Kidney (tissue), 14 donors: Measurements from ENCODE around the gene ZBTB46. TPM values are rescaled to one million over a fixed set of nuclear protein-coding genes. Genes with fewer than 3 reads are reported as not detected.

Source experiments
- DNase-seq, 5 donors: peaks; one replicate each; pipeline ENCODE4 v3.0.0-alpha.2; 2013 to 2020
- FAIRE-seq: peaks from 2 replicates; lab custom pipeline; 2012; peaks lifted over from hg19 to GRCh38; lab: Jason Lieb, UNC
- H3K27ac ChIP-seq, 2 donors: one replicate each; pipeline ENCODE4 v1.7.0; 2013; ENCODE audit warnings: low read depth in 2 of 2, low read length in 2 of 2, inconsistent platforms in 1 of 2
- H3K27me3 ChIP-seq: one replicate; pipeline ENCODE4 v1.7.1; 2013; ENCODE audit warnings: low read length, inconsistent platforms; ENCODE audit not compliant: control insufficient read depth, insufficient read depth
- H3K36me3 ChIP-seq, 3 donors: one replicate each; pipeline versions ENCODE4 v1.7.0 to v1.7.1; 2013; ENCODE audit warnings: low read length in 3 of 3, control low read depth in 1 of 3, inconsistent platforms in 1 of 3; ENCODE audit not compliant: insufficient read depth in 3 of 3, control insufficient read depth in 2 of 3
- H3K4me1 ChIP-seq, 3 donors: one replicate each; pipeline versions ENCODE4 v1.7.0 to v1.7.1; 2013; ENCODE audit warnings: low read length in 3 of 3, inconsistent platforms in 1 of 3, low read depth in 1 of 3; ENCODE audit not compliant: control insufficient read depth in 2 of 3, insufficient read depth in 2 of 3
- H3K4me3 ChIP-seq, 3 donors: one replicate each; pipeline versions ENCODE4 v1.7.0 to v1.8.1; 2013; ENCODE audit warnings: low read length in 3 of 3, control low read depth in 1 of 3, inconsistent platforms in 1 of 3
- H3K9ac ChIP-seq, 3 donors: one replicate each; pipeline versions ENCODE4 v1.7.0 to v1.7.1; 2013; ENCODE audit warnings: low read length in 3 of 3, control low read depth in 1 of 3, inconsistent platforms in 1 of 3
- H3K9me3 ChIP-seq, 3 donors: one replicate each; pipeline versions ENCODE4 v1.7.0 to v1.7.1; 2013; ENCODE audit warnings: low read length in 3 of 3, control low read depth in 1 of 3, inconsistent platforms in 1 of 3; ENCODE audit not compliant: control insufficient read depth in 2 of 3, insufficient read depth in 1 of 3
- CTCF ChIP-seq: IDR thresholded peaks from 3 replicates; pipeline ENCODE4 v1.5.1; 2012; ENCODE audit warnings: mild to moderate bottlenecking, moderate library complexity, borderline replicate concordance; ENCODE audit not compliant: insufficient read depth; ENCODE audit errors: extremely low read depth
- intact Hi-C: fragments of 100-400 bp; cut with DNase I; formaldehyde crosslinking; loops from one replicate; pipeline ENCODE4 v1.11.1; 2022
- polyA plus RNA-seq: library from polyadenylated mRNA; stranded (reverse); fragments of 350-450 nt; fragmentation: Illumina TruSeq; extraction: RNeasy Lipid Tissue Mini Kit (QIAGEN cat#74804); gene quantifications from one replicate; pipeline ENCODE4 v1.2.3, GENCODE V29; 2014; ENCODE audit warnings: low read depth, low replicate concordance; ENCODE audit not compliant: insufficient read depth
- total RNA-seq: library from RNA; stranded (reverse); fragmentation: NEBNext Ultra II Directional; extraction: Animal tissue kit (Norgen Biotek cat#: 25700); gene quantifications from one replicate; pipeline ENCODE4 v1.2.1, GENCODE V29; 2021
- donor health status: control.
- donor health status: control.
- donor health status: control.
- donor health status: control.
- donor health status: control.
- donor health status: DM: yes; HTN: yes; CAD: no.
- donor health status: Normal renal cell carcinoma (clear cell type).

Gene ZBTB46
- total and polyA plus RNA-seq, 2 donors from 2014 or later: 4.5 to 24.0 TPM

GRCh38 chr20:63782521-63782971, 48.5 kb downstream of the ZBTB46 start:
- DNase-seq: peak in 1 of 5 donors; percentile 65
- no peak for FAIRE-seq
- Histone ChIP-seq H3K27me3 (no peaks in the 10 kb centered on the region), H3K4me1 (peaks cover 0 to 11% (median 0%) of the 10 kb centered on the region in 3 donors), H3K9ac (no peak overlapping the region), H3K27ac (no peak overlapping the region), H3K36me3 (peaks cover 0 to 4% (median 2%) of the 10 kb centered on the region in 3 donors), H3K9me3 (no peaks in the 10 kb centered on the region), H3K4me3 (no peak overlapping the region)
- intact Hi-C loops: no loop called here
- no peak for TF ChIP-seq CTCF

- intact Hi-C loops: no loop called here
- FAIRE-seq: no peak
- peak in 1 of 5 donors; percentile 54 for DNase-seq
- no peaks in the 10 kb centered on the region for H3K27me3 ChIP-seq
- no peaks in the 10 kb centered on the region for H3K36me3 ChIP-seq
- no peak overlapping the region for H3K4me3 ChIP-seq
- no peak for TF ChIP-seq CTCF
- no peaks in the 10 kb centered on the region for H3K9me3 ChIP-seq
- no peak overlapping the region for H3K27ac ChIP-seq
- peaks cover 0 to 6% (median 0%) of the 10 kb centered on the region in 3 donors for H3K4me1 ChIP-seq
- no peak overlapping the region for H3K9ac ChIP-seq
Observed at GRCh38 chr20:63782051-63782471, 49.0 kb downstream of the ZBTB46 start.

GRCh38 chr20:63781181-63781580, 49.9 kb downstream of the ZBTB46 start:
- Histone ChIP-seq H3K27ac (no peak overlapping the region), H3K36me3 (no peaks in the 10 kb centered on the region), H3K9me3 (no peaks in the 10 kb centered on the region), H3K9ac (no peak overlapping the region), H3K4me1 (peaks cover 0 to 6% (median 0%) of the 10 kb centered on the region in 3 donors), H3K4me3 (no peak overlapping the region), H3K27me3 (no peaks in the 10 kb centered on the region)
- no peak for TF ChIP-seq CTCF
- FAIRE-seq (no peak), DNase-seq (peak in 1 of 5 donors; percentile 32)
- intact Hi-C loops: no loop called here

GRCh38 chr20:63778857-63779256, 52.2 kb downstream of the ZBTB46 start:
- Histone ChIP-seq H3K4me1 (peaks cover 0 to 7% (median 0%) of the 10 kb centered on the region in 3 donors), H3K4me3 (no peak overlapping the region), H3K36me3 (no peaks in the 10 kb centered on the region), H3K9ac (no peak overlapping the region), H3K27ac (no peak overlapping the region), H3K27me3 (no peaks in the 10 kb centered on the region), H3K9me3 (no peaks in the 10 kb centered on the region)
- intact Hi-C loops: no loop called here
- DNase-seq (peak in 1 of 5 donors; percentile 59), FAIRE-seq (no peak)
- no peak for TF ChIP-seq CTCF
